Neural cell (in vitro differentiated cells): ENCODE measurements around the gene TJP1. TPM values are rescaled to one million over a fixed set of nuclear protein-coding genes. Genes with fewer than 3 reads are reported as not detected.

ENCODE experiments used
- H2AFZ ChIP-seq: fragments of 200-600, 300-800 bp; sonication (generic), shearing (Covaris generic); 2 replicates; pipeline ENCODE4 v1.6.0; 2014; ENCODE audit warnings: low read depth, mild to moderate bottlenecking, antibody characterized with exemption, low read length, moderate library complexity
- H3F3A ChIP-seq: fragments of 200-600 bp; shearing (Covaris generic); 2 replicates; pipeline ENCODE4 v1.6.1; 2016; ENCODE audit warnings: mild to moderate bottlenecking, moderate library complexity, mixed read lengths, antibody characterized with exemption, low read length; ENCODE audit not compliant: insufficient read depth, poor library complexity, severe bottlenecking
- H3K27ac ChIP-seq: fragments of 200-600, 300-800 bp; sonication (generic), shearing (Covaris generic); 2 replicates; pipeline ENCODE4 v1.5.1; 2014; ENCODE audit warnings: mild to moderate bottlenecking, low read length, moderate library complexity
- H3K27me3 ChIP-seq: fragments of 300-800, 200-600 bp; sonication (generic), shearing (Covaris generic); 2 replicates; pipeline ENCODE4 v1.6.0; 2014; ENCODE audit warnings: mild to moderate bottlenecking, low read depth, low read length, moderate library complexity; ENCODE audit not compliant: insufficient read depth
- H3K36me3 ChIP-seq: fragments of 300-800, 200-600 bp; sonication (generic), shearing (Covaris generic); 2 replicates; pipeline ENCODE4 v1.5.1; 2014; ENCODE audit warnings: mild to moderate bottlenecking, antibody characterized with exemption, low read length, moderate library complexity; ENCODE audit not compliant: insufficient read depth
- H3K4me2 ChIP-seq: fragments of 300-800, 200-600 bp; sonication (generic), shearing (Covaris generic); 2 replicates; pipeline ENCODE4 v1.6.0; 2014; ENCODE audit warnings: mild to moderate bottlenecking, low read length
- H3K4me3 ChIP-seq: fragments of 300-800, 200-600 bp; sonication (generic), shearing (Covaris generic); 2 replicates; pipeline ENCODE4 v1.5.1; 2014; ENCODE audit warnings: mild to moderate bottlenecking, low read length, moderate library complexity
- H3K79me2 ChIP-seq: fragments of 200-600 bp; shearing (Covaris generic); replicated peaks from 2 replicates; pipeline ENCODE4 v1.6.0; 2014; ENCODE audit warnings: mild to moderate bottlenecking, low read length, moderate library complexity; ENCODE audit not compliant: insufficient read depth
- H3K9ac ChIP-seq: fragments of 300-800, 200-600 bp; sonication (generic), shearing (Covaris generic); 2 replicates; pipeline ENCODE4 v1.6.1; 2016; ENCODE audit warnings: mild to moderate bottlenecking, low read length, mixed read lengths
- H3K9me2 ChIP-seq: fragments of 200-600 bp; shearing (Covaris generic); 2 replicates; pipeline ENCODE4 v1.6.1; 2016; ENCODE audit warnings: mild to moderate bottlenecking, low read length, mixed read lengths; ENCODE audit not compliant: insufficient read depth
- H3K9me3 ChIP-seq: fragments of 200-600, 300-800 bp; sonication (generic), shearing (Covaris generic); 2 replicates; pipeline ENCODE4 v1.6.1; 2016; ENCODE audit warnings: mild to moderate bottlenecking, mixed run types, low read length, moderate library complexity, mixed read lengths
- H4K20me1 ChIP-seq: fragments of 200-600 bp; shearing (Covaris generic); 2 replicates; pipeline ENCODE4 v1.6.1; 2016; ENCODE audit warnings: mild to moderate bottlenecking, mixed run types; ENCODE audit not compliant: insufficient read depth
- EP300 ChIP-seq: fragments of 450-650 bp; conservative IDR thresholded peaks from 2 replicates; pipeline ENCODE4 v1.6.1; 2014; ENCODE audit warnings: antibody characterized with exemption, mild to moderate bottlenecking, moderate library complexity; ENCODE audit not compliant: poor library complexity, severe bottlenecking
- EZH2 ChIP-seq: fragments of 200-600, 300-800 bp; shearing (Covaris generic), sonication (generic); IDR thresholded peaks from 2 replicates; pipeline ENCODE4 v1.6.1; 2014; ENCODE audit warnings: antibody characterized with exemption, low read length, borderline replicate concordance, mild to moderate bottlenecking; ENCODE audit not compliant: insufficient read depth, poor library complexity, severe bottlenecking
- MXI1 ChIP-seq: fragments of 450-650 bp; conservative IDR thresholded peaks from 2 replicates; pipeline ENCODE4 v1.6.1; 2014; ENCODE audit warnings: antibody characterized with exemption, mild to moderate bottlenecking; ENCODE audit not compliant: poor library complexity, severe bottlenecking
- POLR2AphosphoS5 ChIP-seq: IDR thresholded peaks from 2 replicates; pipeline ENCODE4 v1.6.1; 2012
- RAD21 ChIP-seq: fragments of 450-650 bp; conservative IDR thresholded peaks from 2 replicates; pipeline ENCODE4 v1.6.1; 2014; ENCODE audit warnings: antibody characterized with exemption, mild to moderate bottlenecking, moderate library complexity
- SMC3 ChIP-seq: fragments of 450-650 bp; conservative IDR thresholded peaks from 2 replicates; pipeline ENCODE4 v1.6.1; 2014; ENCODE audit warnings: antibody characterized with exemption, mild to moderate bottlenecking, moderate library complexity; ENCODE audit not compliant: poor library complexity
- TAF1 ChIP-seq: IDR thresholded peaks from 2 replicates; pipeline ENCODE4 v1.6.1; 2012; ENCODE audit warnings: low read depth
- polyA plus RNA-seq: library from polyadenylated mRNA; depleted of rRNA; stranded (reverse); fragments of >200 nt; gene quantifications from 2 replicates; pipeline ENCODE4 v1.2.3, GENCODE V29; 2014
- TF ChIP-seq, protein P1 (sequence below): IDR thresholded peaks from 2 replicates; pipeline ENCODE4 v1.6.1; 2012; ENCODE audit warnings: borderline replicate concordance
- TF ChIP-seq, protein P2 (sequence below): fragments of 450-650 bp; IDR thresholded peaks from 2 replicates; pipeline ENCODE4 v1.5.1; 2014; ENCODE audit warnings: antibody characterized with exemption, mild to moderate bottlenecking, moderate library complexity; ENCODE audit not compliant: poor library complexity, severe bottlenecking

The TJP1 gene
- polyA plus RNA-seq, 1 donor from 2014 or later: 6.2 TPM

DNA sequence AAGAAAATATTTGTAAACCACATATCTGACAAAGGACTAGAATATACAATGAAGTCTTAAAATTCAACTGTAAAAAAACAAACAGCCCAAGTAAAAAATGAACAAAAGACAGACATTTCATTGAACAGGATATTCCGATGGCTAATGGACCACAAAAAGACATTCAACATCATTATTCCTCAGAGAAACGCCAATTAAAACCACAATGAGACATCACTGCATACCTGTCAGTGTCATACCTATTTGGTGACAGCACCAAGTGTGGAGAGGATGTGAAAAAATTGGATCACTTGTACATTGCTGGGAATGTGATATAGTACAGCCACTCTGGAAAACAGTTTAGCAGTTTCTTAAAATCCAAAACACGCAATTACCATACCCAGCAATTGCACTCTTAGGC, 29.9 kb upstream of the TJP1 start:
- H3K27me3 ChIP-seq: no peaks in the 10 kb centered on the region
- no peak overlapping the region for H3K27ac ChIP-seq
- TF ChIP-seq EZH2: no peak
- TF ChIP-seq, protein P1, sequence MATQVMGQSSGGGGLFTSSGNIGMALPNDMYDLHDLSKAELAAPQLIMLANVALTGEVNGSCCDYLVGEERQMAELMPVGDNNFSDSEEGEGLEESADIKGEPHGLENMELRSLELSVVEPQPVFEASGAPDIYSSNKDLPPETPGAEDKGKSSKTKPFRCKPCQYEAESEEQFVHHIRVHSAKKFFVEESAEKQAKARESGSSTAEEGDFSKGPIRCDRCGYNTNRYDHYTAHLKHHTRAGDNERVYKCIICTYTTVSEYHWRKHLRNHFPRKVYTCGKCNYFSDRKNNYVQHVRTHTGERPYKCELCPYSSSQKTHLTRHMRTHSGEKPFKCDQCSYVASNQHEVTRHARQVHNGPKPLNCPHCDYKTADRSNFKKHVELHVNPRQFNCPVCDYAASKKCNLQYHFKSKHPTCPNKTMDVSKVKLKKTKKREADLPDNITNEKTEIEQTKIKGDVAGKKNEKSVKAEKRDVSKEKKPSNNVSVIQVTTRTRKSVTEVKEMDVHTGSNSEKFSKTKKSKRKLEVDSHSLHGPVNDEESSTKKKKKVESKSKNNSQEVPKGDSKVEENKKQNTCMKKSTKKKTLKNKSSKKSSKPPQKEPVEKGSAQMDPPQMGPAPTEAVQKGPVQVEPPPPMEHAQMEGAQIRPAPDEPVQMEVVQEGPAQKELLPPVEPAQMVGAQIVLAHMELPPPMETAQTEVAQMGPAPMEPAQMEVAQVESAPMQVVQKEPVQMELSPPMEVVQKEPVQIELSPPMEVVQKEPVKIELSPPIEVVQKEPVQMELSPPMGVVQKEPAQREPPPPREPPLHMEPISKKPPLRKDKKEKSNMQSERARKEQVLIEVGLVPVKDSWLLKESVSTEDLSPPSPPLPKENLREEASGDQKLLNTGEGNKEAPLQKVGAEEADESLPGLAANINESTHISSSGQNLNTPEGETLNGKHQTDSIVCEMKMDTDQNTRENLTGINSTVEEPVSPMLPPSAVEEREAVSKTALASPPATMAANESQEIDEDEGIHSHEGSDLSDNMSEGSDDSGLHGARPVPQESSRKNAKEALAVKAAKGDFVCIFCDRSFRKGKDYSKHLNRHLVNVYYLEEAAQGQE: no peak
- no peaks in the 10 kb centered on the region for H4K20me1 ChIP-seq
- no peaks in the 10 kb centered on the region for H3K9me2 ChIP-seq
- no peaks in the 10 kb centered on the region for H3K79me2 ChIP-seq
- no peaks in the 10 kb centered on the region for H3K36me3 ChIP-seq
- peaks cover 4% of the 10 kb centered on the region for H3K9me3 ChIP-seq
- H3K4me3 ChIP-seq: no peak overlapping the region
- H3K4me2 ChIP-seq: no peak overlapping the region
- no peak overlapping the region for H2AFZ ChIP-seq
- H3K9ac ChIP-seq: no peak overlapping the region
- no peaks in the 10 kb centered on the region for H3F3A ChIP-seq

DNA sequence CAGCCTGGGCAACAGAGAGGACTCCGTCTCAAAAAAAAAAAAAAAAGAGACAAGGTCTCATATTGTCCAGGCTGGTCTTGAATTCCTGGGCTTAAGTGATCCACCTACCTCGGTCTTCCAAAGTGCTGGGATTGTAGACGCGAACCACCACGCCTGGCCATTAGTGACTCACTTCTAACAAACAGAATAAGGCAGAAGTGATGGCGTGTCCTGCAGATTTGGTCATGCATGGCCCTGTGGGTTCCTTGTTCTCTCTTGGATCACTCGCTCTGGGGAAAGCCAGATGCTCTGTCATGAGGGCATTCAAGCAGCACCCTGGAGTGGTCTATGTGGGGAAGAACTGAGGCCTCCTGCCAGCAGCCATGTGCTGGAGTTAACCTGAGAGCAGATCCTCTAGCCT, 27.4 kb upstream of the TJP1 start:
- Histone ChIP-seq H3K4me2 (no peak overlapping the region), H3K9me2 (no peaks in the 10 kb centered on the region), H4K20me1 (no peaks in the 10 kb centered on the region), H3F3A (no peaks in the 10 kb centered on the region), H3K36me3 (no peaks in the 10 kb centered on the region), H3K9me3 (peaks cover 4% of the 10 kb centered on the region), H3K27me3 (no peaks in the 10 kb centered on the region), H3K9ac (no peak overlapping the region), H3K4me3 (no peak overlapping the region), H3K79me2 (no peaks in the 10 kb centered on the region), H2AFZ (no peak overlapping the region), H3K27ac (no peak overlapping the region)
- TF ChIP-seq EZH2: no peak
- no peak for TF ChIP-seq EP300
- TF ChIP-seq, protein P1: no peak
- TF ChIP-seq RAD21: no peak
- no peak for TF ChIP-seq MXI1
- TF ChIP-seq SMC3: no peak
- TF ChIP-seq TAF1: no peak
- TF ChIP-seq POLR2AphosphoS5: no peak
- TF ChIP-seq, protein P2, sequence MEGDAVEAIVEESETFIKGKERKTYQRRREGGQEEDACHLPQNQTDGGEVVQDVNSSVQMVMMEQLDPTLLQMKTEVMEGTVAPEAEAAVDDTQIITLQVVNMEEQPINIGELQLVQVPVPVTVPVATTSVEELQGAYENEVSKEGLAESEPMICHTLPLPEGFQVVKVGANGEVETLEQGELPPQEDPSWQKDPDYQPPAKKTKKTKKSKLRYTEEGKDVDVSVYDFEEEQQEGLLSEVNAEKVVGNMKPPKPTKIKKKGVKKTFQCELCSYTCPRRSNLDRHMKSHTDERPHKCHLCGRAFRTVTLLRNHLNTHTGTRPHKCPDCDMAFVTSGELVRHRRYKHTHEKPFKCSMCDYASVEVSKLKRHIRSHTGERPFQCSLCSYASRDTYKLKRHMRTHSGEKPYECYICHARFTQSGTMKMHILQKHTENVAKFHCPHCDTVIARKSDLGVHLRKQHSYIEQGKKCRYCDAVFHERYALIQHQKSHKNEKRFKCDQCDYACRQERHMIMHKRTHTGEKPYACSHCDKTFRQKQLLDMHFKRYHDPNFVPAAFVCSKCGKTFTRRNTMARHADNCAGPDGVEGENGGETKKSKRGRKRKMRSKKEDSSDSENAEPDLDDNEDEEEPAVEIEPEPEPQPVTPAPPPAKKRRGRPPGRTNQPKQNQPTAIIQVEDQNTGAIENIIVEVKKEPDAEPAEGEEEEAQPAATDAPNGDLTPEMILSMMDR: no peak
